Esophagus squamous epithelium (tissue), 4 donors: ENCODE measurements around the gene CISH.

ENCODE experiments used
- POLR2A ChIP-seq, 4 donors: fragments of 450-650 bp; IDR thresholded peaks; one replicate each; pipeline ENCODE4 v1.6.1; 2017; ENCODE audit warnings: antibody characterized with exemption in 4 of 4, mild to moderate bottlenecking in 4 of 4, moderate library complexity in 3 of 4
- TF ChIP-seq, protein P1 (sequence below), 6 experiments: fragments of 450-650 bp in 4 of 6; fragments of 200-600 bp in 2 of 6; sonication (generic) in 2 of 6; IDR thresholded peaks; one replicate each; pipeline ENCODE4 v1.5.1; 2016 to 2019; ENCODE audit warnings: antibody characterized with exemption in 6 of 6, mild to moderate bottlenecking in 4 of 6, moderate library complexity in 4 of 6

DNA sequence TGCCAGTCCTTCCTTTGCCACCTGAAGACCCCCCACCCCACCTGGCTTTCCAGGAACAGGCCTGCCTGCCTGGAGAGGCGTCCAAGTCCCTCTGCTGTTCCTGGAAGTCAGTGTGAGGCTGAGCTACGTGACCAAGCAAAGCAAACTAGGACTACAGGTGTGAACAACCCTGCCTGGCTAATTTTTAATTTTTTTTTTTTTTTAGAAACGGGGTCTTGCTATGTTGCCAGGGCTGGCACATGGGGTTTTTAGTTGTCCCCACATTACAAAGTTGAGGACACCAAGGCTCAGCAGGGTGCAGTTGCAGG lies 24.9 kb downstream of the CISH start:
- TF ChIP-seq POLR2A (IDR thresholded peaks at IDR 0.05), result no peak
- TF ChIP-seq, protein P1, sequence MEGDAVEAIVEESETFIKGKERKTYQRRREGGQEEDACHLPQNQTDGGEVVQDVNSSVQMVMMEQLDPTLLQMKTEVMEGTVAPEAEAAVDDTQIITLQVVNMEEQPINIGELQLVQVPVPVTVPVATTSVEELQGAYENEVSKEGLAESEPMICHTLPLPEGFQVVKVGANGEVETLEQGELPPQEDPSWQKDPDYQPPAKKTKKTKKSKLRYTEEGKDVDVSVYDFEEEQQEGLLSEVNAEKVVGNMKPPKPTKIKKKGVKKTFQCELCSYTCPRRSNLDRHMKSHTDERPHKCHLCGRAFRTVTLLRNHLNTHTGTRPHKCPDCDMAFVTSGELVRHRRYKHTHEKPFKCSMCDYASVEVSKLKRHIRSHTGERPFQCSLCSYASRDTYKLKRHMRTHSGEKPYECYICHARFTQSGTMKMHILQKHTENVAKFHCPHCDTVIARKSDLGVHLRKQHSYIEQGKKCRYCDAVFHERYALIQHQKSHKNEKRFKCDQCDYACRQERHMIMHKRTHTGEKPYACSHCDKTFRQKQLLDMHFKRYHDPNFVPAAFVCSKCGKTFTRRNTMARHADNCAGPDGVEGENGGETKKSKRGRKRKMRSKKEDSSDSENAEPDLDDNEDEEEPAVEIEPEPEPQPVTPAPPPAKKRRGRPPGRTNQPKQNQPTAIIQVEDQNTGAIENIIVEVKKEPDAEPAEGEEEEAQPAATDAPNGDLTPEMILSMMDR (IDR thresholded peaks at IDR 0.05), result no peak
